ENCODE measurements around the gene TXNRD2.

DNA sequence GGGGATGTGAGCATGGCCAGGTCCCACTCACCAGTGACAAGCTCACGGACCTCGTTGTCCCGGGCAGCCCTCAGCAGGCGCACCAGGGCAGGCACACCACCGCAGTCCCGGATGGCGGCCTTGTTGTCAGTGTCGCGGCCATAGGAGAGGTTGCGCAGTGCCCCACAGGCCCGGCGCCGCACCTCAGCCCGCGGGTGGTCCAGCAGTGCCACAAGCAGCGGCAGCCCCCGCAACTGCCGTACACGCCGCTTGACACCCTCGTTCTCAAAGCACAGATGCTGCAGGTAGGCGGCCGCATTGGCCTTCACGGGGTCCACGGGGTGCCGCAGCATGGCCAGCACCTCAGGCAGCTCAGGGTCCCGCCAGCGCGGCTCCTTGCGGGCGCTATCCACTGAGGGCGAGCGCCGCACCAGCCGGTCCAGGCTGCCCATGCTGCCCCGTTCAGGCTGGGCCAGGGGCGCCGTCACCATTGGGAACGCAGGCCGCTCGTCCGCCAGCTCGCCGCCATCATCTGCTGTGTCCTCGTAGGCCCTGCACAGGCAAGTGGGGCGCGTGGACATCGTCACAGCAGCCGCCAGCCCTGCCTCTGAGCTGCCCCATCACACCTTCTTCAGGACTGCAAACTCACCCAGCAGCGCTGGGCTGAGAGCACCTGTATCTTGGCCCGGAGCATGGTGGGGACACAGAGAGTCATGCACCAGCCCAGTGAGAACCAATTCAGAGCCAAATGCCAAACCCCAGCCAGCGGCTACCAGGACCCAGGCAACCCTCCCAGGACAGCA lies 38.3 kb upstream of the TXNRD2 start:
- TF ChIP-seq CTCF (conservative IDR thresholded peaks at IDR 0.05) (no peak), ZFX (IDR thresholded peaks at IDR 0.05) (no peak)

Data from C4-2B (cell line).